Stomach (tissue), 9 donors: ENCODE results near the gene GEMIN4. TPM values are rescaled to one million over a fixed set of nuclear protein-coding genes. Genes with fewer than 3 reads are reported as not detected.
A peak's percentile ranks its signal among the peaks of the same experiment; 100 is the strongest.

ENCODE experiments used
- DNase-seq, 2 donors: peaks; one replicate each; pipeline versions ENCODE4 v3.0.0 to v3.0.0-alpha.2; 2013 to 2019
- H3K27ac ChIP-seq, 5 donors: fragments of 200-600 bp in 4 of 5; sonication (generic) in 4 of 5; one replicate each; pipeline ENCODE4 v1.5.1; 2013 to 2019; ENCODE audit warnings: mild to moderate bottlenecking in 1 of 5, moderate library complexity in 1 of 5
- H3K27me3 ChIP-seq, 3 donors: fragments of 200-600 bp; sonication (generic); one replicate each; pipeline ENCODE4 v1.5.1; 2017 to 2019; ENCODE audit warnings: mixed run types in 1 of 3
- H3K36me3 ChIP-seq, 4 donors: fragments of 200-600 bp; sonication (generic); 1 replicate in 3 of 4; 2 replicates in 1 of 4; pipeline ENCODE4 v1.5.1; 2016 to 2019
- H3K4me1 ChIP-seq, 4 donors: fragments of 200-600 bp; sonication (generic); one replicate each; pipeline ENCODE4 v1.5.1; 2016 to 2019
- H3K4me3 ChIP-seq, 4 donors: fragments of 200-600 bp; sonication (generic) in 3 of 4; one replicate each; pipeline ENCODE4 v1.5.1; 2016 to 2019; ENCODE audit warnings: mild to moderate bottlenecking in 1 of 4
- H3K9me3 ChIP-seq, 4 donors: fragments of 200-600 bp; sonication (generic); one replicate each; pipeline ENCODE4 v1.5.1; 2016 to 2019
- CTCF ChIP-seq, 7 experiments: fragments of 450-650 bp in 4 of 7; fragments of 200-600 bp in 3 of 7; sonication (generic) in 3 of 7; IDR thresholded peaks; one replicate each; pipeline ENCODE4 v1.5.1; 2016 to 2019; ENCODE audit warnings: antibody characterized with exemption in 7 of 7, control low read depth in 2 of 7, mild to moderate bottlenecking in 1 of 7
- EP300 ChIP-seq: sonication (generic); formaldehyde crosslinking; IDR thresholded peaks from one replicate; pipeline ENCODE4 v1.6.1; 2017; ENCODE audit warnings: antibody characterized with exemption
- POLR2A ChIP-seq, 4 donors: fragments of 450-650 bp; IDR thresholded peaks; one replicate each; pipeline ENCODE4 v1.6.1; 2016; ENCODE audit warnings: antibody characterized with exemption in 4 of 4, control low read depth in 2 of 4, mild to moderate bottlenecking in 1 of 4, moderate library complexity in 1 of 4
- POLR2AphosphoS5 ChIP-seq, 3 donors: sonication (generic); formaldehyde crosslinking; IDR thresholded peaks; one replicate each; pipeline ENCODE4 v1.6.1; 2016; ENCODE audit warnings: antibody characterized with exemption in 3 of 3
- WGBS, 5 donors: extraction: QIAGEN DNeasy Blood & Tissue Kit in 3 of 5; methylation state at CpG; one replicate each; pipeline versions ENCODE4 v1.1.5 to v1.1.7; 2013 to 2018; 5-methylcytosine and 5-hydroxymethylcytosine counted together
- intact Hi-C: fragments of 100-400 bp; cut with DNase I; formaldehyde crosslinking; loops from one replicate; pipeline ENCODE4 v1.15.1; 2023; ENCODE audit warnings: low total_unique reads
- polyA plus RNA-seq, 3 donors: library from polyadenylated mRNA; stranded (reverse); fragments of 200-250 nt; gene quantifications; one replicate each; pipeline ENCODE4 v1.2.3, GENCODE V29; 2013
- total RNA-seq, 5 donors: library from RNA; depleted of rRNA; stranded (reverse); fragments of >200 nt; gene quantifications; one replicate each; pipeline versions ENCODE4 v1.1.0 to v1.2.3, GENCODE V29; 2014 to 2016
- donor health status: healthy with polysubstance abuse.
- donor health status: Bipolar disorder and iron deficiency.
- donor health status: healthy.

The GEMIN4 gene
- total and polyA plus RNA-seq, 8 donors = 5.7 to 92.4 (median 10.3) TPM

- TF ChIP-seq POLR2A (IDR thresholded peaks at IDR 0.05) = no peak
- TF ChIP-seq POLR2AphosphoS5 (IDR thresholded peaks at IDR 0.05) = no peak
- TF ChIP-seq CTCF (IDR thresholded peaks at IDR 0.05) = no peak
- no peak for TF ChIP-seq EP300
- intact Hi-C loops = no loop called here
- 93 to 98% (median 97%) methylated on average over 8 of the region's 8 CpGs for WGBS, 5 donors
- Histone ChIP-seq H3K27me3 (no peaks in the 10 kb centered on the region), H3K9me3 (no peaks in the 10 kb centered on the region), H3K27ac (no peak overlapping the region), H3K4me1 (peaks cover 5 to 23% (median 17%) of the 10 kb centered on the region in 4 donors), H3K36me3 (peaks cover 23 to 75% (median 71%) of the 10 kb centered on the region in 4 donors), H3K4me3 (no peak overlapping the region)
- no peak for DNase-seq
Measured at GRCh38 chr17:697682-698081, 54.4 kb downstream of the GEMIN4 start.

GRCh38 chr17:696369-696768, 55.7 kb downstream of the GEMIN4 start:
- peaks cover 5 to 23% (median 17%) of the 10 kb centered on the region in 4 donors for H3K4me1 ChIP-seq
- no peak overlapping the region for H3K27ac ChIP-seq
- no peaks in the 10 kb centered on the region for H3K27me3 ChIP-seq
- intact Hi-C loops = no loop called here
- H3K9me3 ChIP-seq = no peaks in the 10 kb centered on the region
- WGBS, 5 donors = 65 to 80% (median 78%) methylated on average over 2 of the region's 2 CpGs
- H3K36me3 ChIP-seq = peaks cover 23 to 77% (median 70%) of the 10 kb centered on the region in 4 donors
- H3K4me3 ChIP-seq = no peak overlapping the region
- peak in 1 of 2 donors; percentile 28 for DNase-seq
- TF ChIP-seq POLR2AphosphoS5 (IDR thresholded peaks at IDR 0.05) = no peak
- TF ChIP-seq CTCF (IDR thresholded peaks at IDR 0.05) = no peak
- no peak for TF ChIP-seq EP300
- TF ChIP-seq POLR2A (IDR thresholded peaks at IDR 0.05) = no peak

Other genes starting within 250 kb of the GEMIN4 start
- gene VPS53, start 37.4 kb downstream of the GEMIN4 start, total RNA-seq = 100 to 1,000 TPM in 1 of 5 donors, 10 to 100 TPM in 4; 26.1 to 206 (median 49.1) TPM
- 10 to 100 TPM in 1 of 3 donors, 1 to 10 TPM in 2; 4.5 to 13.1 (median 5.6) TPM for gene VPS53, start 37.4 kb downstream of the GEMIN4 start, polyA plus RNA-seq
- 10 to 100 TPM in 4 of 5 donors, under 1 TPM in 1; 0.58 to 33.2 (median 12.2) TPM for gene TLCD3A, start 19.7 kb downstream of the GEMIN4 start, total RNA-seq
- 10 to 100 TPM in 1 of 3 donors, 1 to 10 TPM in 2; 7.9 to 12.3 (median 8.7) TPM for gene TLCD3A, start 19.7 kb downstream of the GEMIN4 start, polyA plus RNA-seq
- 100 to 1,000 TPM in 3 of 5 donors, 10 to 100 TPM in 1, 1 to 10 TPM in 1; 6.4 to 213 (median 104) TPM for gene GLOD4, start 30.0 kb upstream of the GEMIN4 start, total RNA-seq
- 10 to 100 TPM; 38.4 to 91.2 (median 82.1) TPM for gene GLOD4, start 30.0 kb upstream of the GEMIN4 start, polyA plus RNA-seq
- gene MRM3, start 30.1 kb upstream of the GEMIN4 start, total RNA-seq = 10 to 100 TPM; 12.2 to 69.2 (median 39.1) TPM
- 10 to 100 TPM; 11.2 to 16.6 (median 15.2) TPM for gene MRM3, start 30.1 kb upstream of the GEMIN4 start, polyA plus RNA-seq
- 10 to 100 TPM; 21.0 to 47.8 (median 26.9) TPM for gene NXN, start 227.5 kb upstream of the GEMIN4 start, total RNA-seq
- gene NXN, start 227.5 kb upstream of the GEMIN4 start, polyA plus RNA-seq = 10 to 100 TPM; 17.9 to 33.8 (median 23.2) TPM
- gene TIMM22, start 244.9 kb upstream of the GEMIN4 start, total RNA-seq = 10 to 100 TPM in 2 of 5 donors, 1 to 10 TPM in 2, under 1 TPM in 1; 0.29 to 22.6 (median 8.9) TPM
- 1 to 10 TPM; 7.3 to 9.5 (median 8.6) TPM for gene TIMM22, start 244.9 kb upstream of the GEMIN4 start, polyA plus RNA-seq